Stimulated activated CD8-positive, alpha-beta memory T cell treated with anti-CD3 and anti-CD28 coated beads, Interleukin-7, amount 100 ng/mL, for 1 hour (primary cell): ENCODE data around the gene DNAJC5G.

Experiments
- DNase-seq, 2 donors: peaks; one replicate each; pipeline ENCODE4 v3.0.0-alpha.2; 2020; ENCODE audit warnings: low read depth in 2 of 2

DNAJC5G gene

GRCh38 chr2:27275211-27276150 lies at the start of gene DNAJC5G:
TSS of gene DNAJC5G (plus strand) at chr2:27275433. CDS start at chr2:27276729, 1,296 bp downstream.
- DNase-seq: no peak

GRCh38 chr2:27225526-27225925 lies 49.7 kb upstream of the DNAJC5G start:
- DNase-seq: no peak

DNA sequence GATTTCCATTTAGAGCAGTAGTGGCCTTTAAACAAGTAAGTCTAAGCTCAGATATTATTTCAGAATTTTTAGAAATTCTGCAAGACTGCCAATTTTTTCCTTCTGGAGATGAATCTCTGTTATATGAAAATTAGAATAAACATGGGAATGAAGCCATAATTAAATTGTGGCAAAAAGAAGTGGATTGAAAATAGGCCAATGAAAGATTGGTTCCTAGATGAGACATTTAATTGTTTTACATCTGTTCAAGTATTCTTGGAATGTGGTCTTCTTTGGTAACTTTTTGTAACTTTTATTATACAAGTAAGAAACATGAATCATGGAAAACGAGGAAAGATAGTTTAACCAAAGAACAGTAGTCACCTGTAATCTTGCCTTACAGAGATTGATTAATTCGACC lies 47.7 kb upstream of the DNAJC5G start:
- DNase-seq: no peak

DNA sequence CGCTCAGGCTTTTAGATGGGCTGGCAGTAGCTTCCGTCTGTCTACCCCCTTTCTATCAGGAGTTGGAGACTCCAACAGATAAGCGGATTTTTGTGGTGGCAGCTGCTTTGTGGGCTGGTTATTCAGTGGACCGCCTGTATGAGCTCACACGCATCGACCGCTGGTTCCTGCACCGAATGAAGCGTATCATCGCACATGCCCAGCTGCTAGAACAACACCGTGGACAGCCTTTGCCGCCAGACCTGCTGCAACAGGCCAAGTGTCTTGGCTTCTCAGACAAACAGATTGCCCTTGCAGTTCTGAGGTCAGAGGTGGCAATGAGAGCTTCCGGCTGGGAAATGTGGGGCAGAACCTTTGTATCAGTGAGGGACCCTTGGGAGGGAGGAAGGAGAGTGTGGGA lies 43.3 kb upstream of the DNAJC5G start:
- DNase-seq: no peak

- DNase-seq: no peak
Measured at GRCh38 chr2:27233341-27233740, 41.9 kb upstream of the DNAJC5G start.

DNA sequence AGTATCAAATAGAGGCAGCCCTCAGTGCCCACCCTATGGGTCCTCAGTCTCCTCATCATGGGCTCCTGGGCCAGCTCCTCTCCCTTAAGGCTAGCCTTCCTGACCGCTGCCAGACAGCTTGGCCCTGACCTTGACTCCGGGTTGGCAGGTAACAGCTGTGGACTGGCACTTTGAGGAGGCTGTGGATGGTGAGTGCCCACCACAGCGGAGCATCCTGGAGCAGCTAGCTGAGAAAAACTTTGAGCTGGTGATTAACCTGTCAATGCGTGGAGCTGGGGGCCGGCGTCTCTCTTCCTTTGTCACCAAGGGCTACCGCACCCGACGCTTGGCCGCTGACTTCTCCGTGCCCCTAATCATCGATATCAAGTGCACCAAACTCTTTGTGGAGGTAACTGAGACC lies 39.1 kb upstream of the DNAJC5G start:
- DNase-seq: no peak

GRCh38 chr2:27236626-27237025 lies 38.6 kb upstream of the DNAJC5G start:
- DNase-seq: no peak

DNA sequence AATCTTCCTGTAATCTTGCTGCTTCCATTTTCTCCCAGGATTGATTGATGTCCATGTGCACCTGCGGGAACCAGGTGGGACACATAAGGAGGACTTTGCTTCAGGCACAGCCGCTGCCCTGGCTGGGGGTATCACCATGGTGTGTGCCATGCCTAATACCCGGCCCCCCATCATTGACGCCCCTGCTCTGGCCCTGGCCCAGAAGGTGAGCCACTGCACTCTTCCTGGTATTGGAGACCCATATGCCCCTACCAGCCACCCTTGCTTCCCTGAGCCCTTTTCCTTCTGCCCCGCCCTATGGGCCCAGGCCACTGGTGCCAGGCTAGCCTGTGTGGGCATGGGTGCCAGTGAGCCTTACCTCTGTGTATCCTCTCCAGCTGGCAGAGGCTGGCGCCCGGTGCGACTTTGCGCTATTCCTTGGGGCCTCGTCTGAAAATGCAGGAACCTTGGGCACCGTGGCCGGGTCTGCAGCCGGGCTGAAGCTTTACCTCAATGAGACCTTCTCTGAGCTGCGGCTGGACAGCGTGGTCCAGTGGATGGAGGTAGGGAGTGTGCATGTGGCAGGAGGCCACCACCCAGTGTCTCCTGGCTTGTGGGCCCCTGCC lies 37.8 kb upstream of the DNAJC5G start:
- DNase-seq: no peak

DNA sequence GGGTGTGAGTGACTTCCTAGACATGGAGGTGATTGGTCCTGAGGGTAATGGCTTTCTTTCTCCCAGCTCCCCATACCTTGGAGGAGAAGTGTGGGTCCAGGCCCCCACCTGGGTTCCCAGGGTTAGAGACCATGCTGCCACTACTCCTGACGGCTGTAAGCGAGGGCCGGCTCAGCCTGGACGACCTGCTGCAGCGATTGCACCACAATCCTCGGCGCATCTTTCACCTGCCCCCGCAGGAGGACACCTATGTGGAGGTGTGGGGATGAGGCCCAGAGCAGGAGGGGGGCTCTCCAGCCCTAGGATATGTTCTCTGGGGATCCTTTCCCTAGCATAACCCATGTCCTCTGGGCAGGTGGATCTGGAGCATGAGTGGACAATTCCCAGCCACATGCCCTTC lies 36.3 kb upstream of the DNAJC5G start:
- no peak for DNase-seq

- no peak for DNase-seq
Measured at GRCh38 chr2:27240406-27240805, 34.8 kb upstream of the DNAJC5G start.

- no peak for DNase-seq
Measured at GRCh38 chr2:27241761-27242613, 33.2 kb upstream of the DNAJC5G start.

- DNase-seq: no peak
Measured at GRCh38 chr2:27242614-27242951, 32.6 kb upstream of the DNAJC5G start.

- DNase-seq: no peak
Measured at GRCh38 chr2:27243391-27244130, 31.7 kb upstream of the DNAJC5G start.

DNA sequence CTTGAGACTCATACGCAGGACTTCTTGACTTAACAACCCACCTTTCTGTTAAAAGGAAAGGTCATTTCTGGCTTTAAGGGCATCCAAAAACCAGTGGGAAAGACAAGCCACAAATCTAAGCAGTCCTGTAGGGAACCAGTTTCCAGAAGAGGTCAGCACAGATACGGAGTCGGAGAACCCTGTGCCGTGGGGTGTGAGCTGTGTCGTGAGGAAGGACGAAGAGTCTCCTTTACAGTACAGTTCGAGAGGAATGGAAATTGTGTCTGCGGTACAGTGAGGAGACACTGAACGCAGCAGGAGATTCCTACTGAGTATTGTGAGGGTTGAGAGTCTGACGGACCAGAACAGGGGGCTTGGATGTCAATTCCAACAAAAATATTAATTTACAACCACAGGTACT lies 30.1 kb upstream of the DNAJC5G start:
- DNase-seq: no peak

DNA sequence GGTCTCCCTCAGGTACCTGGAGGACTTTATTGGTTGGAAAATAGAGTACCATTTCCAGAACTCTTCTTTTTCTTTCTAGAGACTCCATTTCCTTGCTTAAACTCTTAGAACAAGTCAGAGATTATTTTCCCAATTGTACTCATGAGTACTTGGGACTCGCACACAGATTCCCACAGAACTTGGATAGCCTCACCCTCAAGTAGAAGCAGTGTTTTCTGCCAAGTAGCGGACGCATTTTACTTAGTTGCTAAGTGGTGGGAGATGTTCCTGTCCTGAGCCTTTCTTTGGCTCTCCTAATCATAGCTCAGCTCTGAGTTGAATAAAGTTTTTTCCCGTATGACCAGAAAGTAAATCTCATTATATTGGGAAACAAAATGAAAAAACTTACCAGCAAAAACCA lies 29.6 kb upstream of the DNAJC5G start:
- no peak for DNase-seq

DNA sequence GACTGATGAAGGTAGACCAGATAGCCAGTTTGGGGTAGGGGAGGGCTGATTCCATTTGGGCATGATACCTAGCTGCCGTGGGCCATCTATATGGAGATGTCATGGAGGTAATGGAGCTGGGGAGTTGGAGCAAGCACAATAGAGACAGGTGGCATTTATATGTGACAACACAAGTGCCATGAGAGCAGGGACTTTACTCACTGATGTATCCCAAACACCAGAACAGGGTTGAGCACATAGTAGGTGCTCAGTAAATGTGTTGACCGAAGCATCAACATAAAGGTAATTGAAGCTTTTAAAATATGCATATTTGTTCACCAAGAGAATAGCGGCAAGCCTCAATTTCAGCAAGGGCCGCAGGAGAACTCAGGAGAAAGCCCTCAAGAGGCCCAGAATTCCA lies 27.3 kb upstream of the DNAJC5G start:
- no peak for DNase-seq

- DNase-seq: no peak
Measured at GRCh38 chr2:27249159-27249890, 25.9 kb upstream of the DNAJC5G start.

GRCh38 chr2:27249891-27250651 lies 25.2 kb upstream of the DNAJC5G start:
- DNase-seq: peak in 1 of 2 donors; percentile 8

GRCh38 chr2:27250652-27251379 lies 24.4 kb upstream of the DNAJC5G start:
- DNase-seq: no peak

DNA sequence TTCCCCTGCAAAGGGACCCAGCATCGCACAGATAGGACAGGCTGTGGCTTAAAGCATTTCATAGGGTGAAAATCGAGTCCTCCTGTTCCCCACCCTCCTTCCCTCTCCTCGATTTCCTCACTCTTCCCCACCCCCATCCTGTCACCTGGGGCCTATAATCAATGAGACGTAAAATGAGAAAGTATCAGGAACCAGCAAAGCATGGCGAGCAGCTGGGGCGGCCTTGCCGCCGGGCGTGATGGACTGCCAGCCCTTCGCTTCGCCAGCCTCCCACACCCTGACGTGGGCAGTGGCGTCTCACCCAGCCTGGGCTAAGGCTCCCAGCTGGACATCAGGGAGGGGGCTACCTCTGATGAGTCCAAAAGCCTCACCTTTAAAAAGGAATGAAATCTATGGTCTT lies 23.5 kb upstream of the DNAJC5G start:
- DNase-seq: no peak
